Epithelial cell of esophagus (primary cell): ENCODE data around the gene PWWP2B.
"Not testable (repeated sequence)": the region's sequence is repeated elsewhere in the genome, so short reads cannot be mapped to it uniquely, and the experiment has no call there.

Experiments
- DNase-seq: peaks from one replicate; pipeline ENCODE4 v3.0.0; 2010; ENCODE audit warnings: low read depth
- H3K4me3 ChIP-seq: 2 replicates; pipeline ENCODE4 v1.5.1; 2011; ENCODE audit warnings: mild to moderate bottlenecking, low read length, control low read depth
- TF ChIP-seq, protein P1 (sequence below): IDR thresholded peaks from 2 replicates; pipeline ENCODE4 v1.5.1; 2011; ENCODE audit warnings: low read depth, mild to moderate bottlenecking, low read length, control low read depth, inconsistent platforms; ENCODE audit not compliant: insufficient read depth; ENCODE audit errors: missing control alignments

Gene PWWP2B

DNA sequence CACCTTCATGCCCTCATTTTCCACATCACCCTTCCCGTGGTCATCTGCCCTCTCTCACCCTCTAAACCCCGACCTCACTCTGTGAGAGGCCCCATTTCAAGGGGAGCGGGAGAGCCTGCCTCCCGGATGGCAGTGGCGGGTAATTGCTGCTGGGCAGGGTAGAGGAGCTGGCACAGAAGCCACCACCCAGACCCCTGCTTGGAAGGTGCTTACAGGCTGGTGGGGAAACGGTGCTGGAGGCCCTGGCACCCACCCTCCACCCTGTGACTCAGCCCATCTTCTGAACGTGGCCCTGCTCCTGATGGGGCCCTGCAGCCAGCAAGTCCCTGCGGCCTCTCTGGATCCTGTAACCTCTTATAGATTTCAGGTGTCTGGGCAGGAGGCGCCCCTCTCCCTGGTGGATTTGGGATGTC, 10.6 kb upstream of the PWWP2B start:
- DNase-seq = no peak
- no peak overlapping the region for H3K4me3 ChIP-seq
- TF ChIP-seq, protein P1, sequence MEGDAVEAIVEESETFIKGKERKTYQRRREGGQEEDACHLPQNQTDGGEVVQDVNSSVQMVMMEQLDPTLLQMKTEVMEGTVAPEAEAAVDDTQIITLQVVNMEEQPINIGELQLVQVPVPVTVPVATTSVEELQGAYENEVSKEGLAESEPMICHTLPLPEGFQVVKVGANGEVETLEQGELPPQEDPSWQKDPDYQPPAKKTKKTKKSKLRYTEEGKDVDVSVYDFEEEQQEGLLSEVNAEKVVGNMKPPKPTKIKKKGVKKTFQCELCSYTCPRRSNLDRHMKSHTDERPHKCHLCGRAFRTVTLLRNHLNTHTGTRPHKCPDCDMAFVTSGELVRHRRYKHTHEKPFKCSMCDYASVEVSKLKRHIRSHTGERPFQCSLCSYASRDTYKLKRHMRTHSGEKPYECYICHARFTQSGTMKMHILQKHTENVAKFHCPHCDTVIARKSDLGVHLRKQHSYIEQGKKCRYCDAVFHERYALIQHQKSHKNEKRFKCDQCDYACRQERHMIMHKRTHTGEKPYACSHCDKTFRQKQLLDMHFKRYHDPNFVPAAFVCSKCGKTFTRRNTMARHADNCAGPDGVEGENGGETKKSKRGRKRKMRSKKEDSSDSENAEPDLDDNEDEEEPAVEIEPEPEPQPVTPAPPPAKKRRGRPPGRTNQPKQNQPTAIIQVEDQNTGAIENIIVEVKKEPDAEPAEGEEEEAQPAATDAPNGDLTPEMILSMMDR = no peak

DNA sequence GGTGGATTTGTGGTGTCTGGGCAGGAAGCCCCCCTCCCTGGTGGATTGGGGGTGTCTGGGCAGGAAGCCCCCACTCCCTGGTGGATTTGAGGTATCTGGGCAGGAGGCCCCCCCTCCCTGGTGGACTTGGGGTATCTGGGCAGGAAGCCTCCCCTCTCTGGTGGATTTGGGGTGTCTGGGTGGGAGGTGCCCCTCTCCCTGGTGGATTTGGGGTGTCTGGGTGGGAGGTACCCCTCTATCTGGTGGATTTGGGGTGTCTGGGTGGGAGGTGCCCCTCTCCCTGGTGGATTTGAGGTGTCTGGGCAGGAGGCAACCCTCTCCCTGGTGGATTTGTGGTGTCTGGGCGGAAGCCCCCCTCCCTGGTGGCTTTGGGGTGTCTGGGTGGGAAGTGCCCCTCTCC, 10.1 kb upstream of the PWWP2B start:
- not testable (repeated sequence) for H3K4me3 ChIP-seq, DNase-seq

DNA sequence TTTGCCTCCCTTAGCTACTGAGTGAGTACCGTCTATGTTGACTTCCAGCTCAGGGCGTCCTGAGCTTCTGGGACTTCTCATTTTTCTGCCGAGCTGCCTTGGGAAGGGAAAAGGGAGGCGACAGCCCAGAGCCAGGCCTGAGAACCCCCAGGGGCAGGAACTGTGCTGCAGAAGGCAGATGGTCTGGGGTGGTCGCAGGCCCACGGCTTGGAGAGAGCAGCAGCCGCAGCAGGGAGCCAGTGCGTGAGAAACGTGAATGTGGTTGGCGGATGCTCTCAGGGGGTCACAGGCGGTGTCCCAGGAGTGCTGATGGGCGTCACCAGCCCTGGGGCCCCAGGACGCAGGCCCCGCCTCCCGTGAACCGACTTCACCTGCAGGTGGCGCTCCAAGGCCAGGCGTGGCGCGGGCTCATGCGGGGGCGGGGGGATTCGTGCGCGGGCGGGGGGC, 9.2 kb upstream of the PWWP2B start:
- peak; percentile 44 for DNase-seq
- no peak overlapping the region for H3K4me3 ChIP-seq
- TF ChIP-seq, protein P1 = peak; percentile 55

GRCh38 chr10:132388891-132389432, 8.0 kb upstream of the PWWP2B start:
- H3K4me3 ChIP-seq = no peak overlapping the region
- TF ChIP-seq, protein P1 = no peak
- no peak for DNase-seq

DNA sequence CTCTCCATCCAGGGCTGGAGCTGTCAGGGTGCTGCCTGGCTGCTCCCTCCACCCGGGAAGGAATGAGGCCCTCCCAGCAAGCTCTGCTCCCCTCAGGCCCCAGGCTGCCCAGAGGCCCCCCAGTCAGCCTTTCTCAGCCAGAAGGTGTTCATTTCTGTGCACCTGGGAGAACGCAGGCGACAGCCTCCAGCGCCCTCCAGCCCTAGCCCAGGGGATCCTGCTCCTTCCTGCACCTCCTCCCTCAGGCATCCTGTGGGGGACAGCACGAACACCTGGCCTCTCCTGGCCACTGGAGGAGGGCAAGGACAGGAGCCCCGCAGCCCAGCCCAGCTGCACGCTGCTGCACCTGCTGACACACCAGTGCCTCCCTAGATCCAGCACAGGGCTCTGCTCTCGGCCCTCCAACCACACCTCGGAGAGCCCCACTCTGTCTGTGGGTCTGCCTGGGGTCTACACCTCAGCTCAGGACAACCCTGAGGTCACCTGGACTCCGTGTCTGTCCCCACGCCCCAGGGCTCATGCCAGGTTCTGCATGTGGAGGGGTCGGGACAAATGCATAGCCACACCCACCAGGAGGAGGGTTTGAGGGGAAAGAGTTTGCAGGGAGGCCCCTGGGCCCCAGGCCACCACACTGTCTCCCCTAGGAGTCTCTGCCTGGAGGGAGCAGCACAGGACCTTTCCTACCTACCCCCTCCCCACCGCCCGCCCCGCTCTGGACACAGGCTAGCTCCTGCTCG, 7.4 kb upstream of the PWWP2B start:
- no peak for DNase-seq
- H3K4me3 ChIP-seq = no peak overlapping the region
- TF ChIP-seq, protein P1 = no peak

DNA sequence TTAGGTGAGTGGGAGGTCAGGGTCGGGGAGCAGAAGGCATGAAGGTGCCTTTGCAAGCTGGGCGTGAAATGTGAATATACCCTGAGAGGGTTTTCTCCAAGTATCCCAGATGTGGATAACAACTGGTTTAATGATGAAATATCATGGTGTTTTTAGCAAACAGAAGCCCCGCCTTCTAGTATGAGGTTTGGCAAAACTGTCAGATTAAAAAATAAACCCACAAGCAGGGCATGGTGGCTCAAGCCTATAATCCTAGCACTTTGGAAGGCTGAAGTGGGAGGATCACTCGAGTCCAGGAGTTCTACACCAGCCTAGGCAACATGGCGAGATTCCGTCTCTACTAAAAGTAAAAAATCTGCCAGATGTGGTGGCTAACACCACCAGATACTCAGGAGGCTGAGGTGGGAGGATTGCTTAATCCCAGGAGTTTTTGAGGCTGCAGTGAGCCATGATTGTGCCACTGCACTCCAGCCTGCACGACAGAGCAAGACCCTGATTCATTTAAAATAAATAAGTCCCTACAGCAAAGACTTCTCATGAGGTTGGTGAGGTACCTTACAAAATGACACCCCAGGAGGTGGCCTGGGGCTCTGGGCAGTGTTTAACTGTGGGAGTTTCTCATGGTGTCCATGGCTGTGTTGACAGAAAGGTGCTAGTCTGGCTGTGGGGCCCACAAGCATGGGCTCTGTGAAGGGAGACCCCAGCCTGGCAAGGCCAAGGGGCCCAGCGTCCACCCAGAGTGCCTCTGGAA, 6.7 kb upstream of the PWWP2B start:
- H3K4me3 ChIP-seq = no peak overlapping the region
- TF ChIP-seq, protein P1 = no peak
- DNase-seq = no peak

GRCh38 chr10:132390921-132391675, 5.9 kb upstream of the PWWP2B start:
- TF ChIP-seq, protein P1 = no peak

More at GRCh38 chr10:132390921-132391675, 5.9 kb upstream of the PWWP2B start:
- DNase-seq = no peak
- H3K4me3 ChIP-seq = no peak overlapping the region
